H1 (cell line): ENCODE results near the gene EPHB6. TPM values are rescaled to one million over a fixed set of nuclear protein-coding genes. Genes with fewer than 3 reads are reported as not detected.

ENCODE experiments used
- CTCF ChIA-PET: fragments of 300-600 bp; sonication (Branson Sonifier 250); formaldehyde crosslinking; loops from one replicate; lab custom pipeline; 2021; ENCODE audit not compliant: partially characterized antibody; lab: Charles Lee
- POLR2A ChIA-PET: fragments of 300-600 bp; sonication (Branson Sonifier 250); formaldehyde crosslinking; loops from one replicate; lab custom pipeline; 2021; ENCODE audit warnings: inconsistent platforms; ENCODE audit not compliant: partially characterized antibody; lab: Charles Lee
- DNase-seq, 2 experiments: peaks; one replicate each; pipeline versions ENCODE4 v3.0.0 to v3.0.0-alpha.2; 2010 to 2022; ENCODE audit warnings: low spot score in 2 of 2, low read depth in 1 of 2, mixed read lengths in 1 of 2
- FAIRE-seq: peaks from 2 replicates; lab custom pipeline; 2011; peaks lifted over from hg19 to GRCh38; lab: Jason Lieb, UNC
- H2AFZ ChIP-seq: 2 replicates; pipeline ENCODE4 v1.8.1; 2012; ENCODE audit warnings: low read length, inconsistent platforms
- H2AK5ac ChIP-seq: 2 replicates; pipeline ENCODE4 v1.6.1; 2013; ENCODE audit warnings: low read depth, low read length
- H2BK120ac ChIP-seq: replicated peaks from 2 replicates; pipeline ENCODE3; 2013; ENCODE audit warnings: low read depth, low read length, inconsistent platforms
- H2BK12ac ChIP-seq: 2 replicates; pipeline ENCODE4 v1.6.1; 2013; ENCODE audit warnings: low read depth, low read length
- H2BK15ac ChIP-seq: 2 replicates; pipeline ENCODE4 v1.6.1; 2013; ENCODE audit warnings: low read length
- H2BK20ac ChIP-seq: 2 replicates; pipeline ENCODE4 v1.6.1; 2013; ENCODE audit warnings: low read length
- H2BK5ac ChIP-seq: 2 replicates; pipeline ENCODE4 v1.6.1; 2013; ENCODE audit warnings: low read depth, low read length
- H3K14ac ChIP-seq: 2 replicates; pipeline ENCODE4 v1.6.1; 2013; ENCODE audit warnings: inconsistent platforms; ENCODE audit not compliant: insufficient read length
- H3K18ac ChIP-seq: 2 replicates; pipeline ENCODE4 v1.6.1; 2013; ENCODE audit warnings: low read length; ENCODE audit errors: extremely low read depth
- H3K23ac ChIP-seq: 2 replicates; pipeline ENCODE4 v1.6.1; 2013; ENCODE audit warnings: inconsistent platforms; ENCODE audit not compliant: insufficient read length
- H3K23me2 ChIP-seq: 2 replicates; pipeline ENCODE4 v1.6.1; 2013; ENCODE audit warnings: low read depth, low read length
- H3K27ac ChIP-seq: 2 replicates; pipeline ENCODE4 v1.6.1; 2011; ENCODE audit warnings: low read depth, low read length, inconsistent platforms
- H3K27me3 ChIP-seq, 4 experiments: replicated peaks in 1 of 4; 1 replicate in 1 of 4; 2 replicates in 3 of 4; pipeline versions ENCODE4 v1.6.1 to v1.8.1; 2011 to 2013; ENCODE audit warnings: low read length in 3 of 4, mild to moderate bottlenecking in 3 of 4, inconsistent platforms in 2 of 4, mixed read lengths in 2 of 4, moderate library complexity in 1 of 4; ENCODE audit not compliant: control insufficient read depth in 3 of 4, insufficient read depth in 3 of 4; ENCODE audit errors: extremely low read depth in 1 of 4
- H3K36me3 ChIP-seq, 4 experiments: 2 replicates each; pipeline versions ENCODE4 v1.6.1 to v1.8.1; 2011 to 2013; ENCODE audit warnings: mild to moderate bottlenecking in 4 of 4, low read length in 3 of 4, moderate library complexity in 2 of 4, control low read depth in 1 of 4, inconsistent platforms in 1 of 4; ENCODE audit not compliant: insufficient read depth in 4 of 4, control insufficient read depth in 2 of 4
- H3K4ac ChIP-seq: replicated peaks from 2 replicates; pipeline ENCODE3; 2013; ENCODE audit warnings: low read length, low read depth, mixed read lengths, inconsistent platforms; ENCODE audit not compliant: insufficient read length
- H3K4me1 ChIP-seq, 4 experiments: replicated peaks in 1 of 4; 1 replicate in 1 of 4; 2 replicates in 3 of 4; pipeline versions ENCODE4 v1.6.1 to v1.8.1; 2011 to 2013; ENCODE audit warnings: low read length in 3 of 4, inconsistent platforms in 2 of 4, mixed read lengths in 1 of 4; ENCODE audit not compliant: insufficient read depth in 4 of 4, control insufficient read depth in 3 of 4
- H3K4me2 ChIP-seq, 2 experiments: 2 replicates each; pipeline versions ENCODE4 v1.6.1 to v1.8.1; 2011 to 2013; ENCODE audit warnings: low read depth in 2 of 2, low read length in 2 of 2, control low read depth in 1 of 2, inconsistent platforms in 1 of 2, mild to moderate bottlenecking in 1 of 2; ENCODE audit not compliant: insufficient read depth in 1 of 2
- H3K4me3 ChIP-seq, 4 experiments: fragments of 200-600, 300-600 bp in 1 of 4; sonication (generic), shearing (Covaris generic), sonication (Bioruptor Twin) in 1 of 4; 2 replicates each; pipeline versions ENCODE4 v1.5.1 to v1.8.1; 2011 to 2016; ENCODE audit warnings: low read length in 4 of 4, low read depth in 3 of 4, control low read depth in 2 of 4, inconsistent platforms in 2 of 4, mild to moderate bottlenecking in 2 of 4, mixed read lengths in 1 of 4, moderate library complexity in 1 of 4; ENCODE audit not compliant: insufficient read depth in 2 of 4; ENCODE audit errors: extremely low read depth in 1 of 4
- H3K56ac ChIP-seq: replicated peaks from 2 replicates; pipeline ENCODE3; 2013; ENCODE audit warnings: low read depth, mild to moderate bottlenecking, mixed read lengths, low read length, inconsistent platforms; ENCODE audit not compliant: insufficient read length
- H3K79me1 ChIP-seq: 2 replicates; pipeline ENCODE4 v1.6.1; 2013; ENCODE audit warnings: low read depth, low read length, control low read depth
- H3K79me2 ChIP-seq, 2 experiments: 2 replicates each; pipeline versions ENCODE4 v1.6.1 to v1.8.1; 2012 to 2013; ENCODE audit warnings: low read length in 2 of 2, mild to moderate bottlenecking in 2 of 2, inconsistent platforms in 1 of 2; ENCODE audit not compliant: insufficient read depth in 2 of 2, control insufficient read depth in 1 of 2
- H3K9ac ChIP-seq, 4 experiments: replicated peaks in 1 of 4; 1 replicate in 1 of 4; 2 replicates in 3 of 4; pipeline versions ENCODE4 v1.6.1 to v1.8.1; 2011 to 2013; ENCODE audit warnings: low read depth in 3 of 4, low read length in 3 of 4, control low read depth in 2 of 4, mild to moderate bottlenecking in 2 of 4, moderate library complexity in 2 of 4, inconsistent platforms in 1 of 4; ENCODE audit errors: extremely low read depth in 1 of 4
- H3K9me3 ChIP-seq, 2 experiments: 2 replicates each; pipeline versions ENCODE4 v1.6.1 to v1.8.1; 2012 to 2013; ENCODE audit warnings: mild to moderate bottlenecking in 2 of 2, moderate library complexity in 2 of 2, control low read depth in 1 of 2, inconsistent platforms in 1 of 2, low read depth in 1 of 2, low read length in 1 of 2, mixed read lengths in 1 of 2; ENCODE audit not compliant: insufficient read depth in 2 of 2
- H4K20me1 ChIP-seq, 2 experiments: replicated peaks in 1 of 2; 2 replicates each; pipeline versions ENCODE3 to v1.8.1; 2011 to 2013; ENCODE audit warnings: inconsistent platforms in 2 of 2, low read length in 2 of 2, mild to moderate bottlenecking in 1 of 2; ENCODE audit not compliant: insufficient read depth in 2 of 2, control insufficient read depth in 1 of 2
- H4K5ac ChIP-seq: 2 replicates; pipeline ENCODE4 v1.6.1; 2013; ENCODE audit warnings: low read length, low read depth, mixed read lengths, inconsistent platforms; ENCODE audit not compliant: insufficient read length
- H4K8ac ChIP-seq: 2 replicates; pipeline ENCODE4 v1.8.0; 2013; ENCODE audit warnings: mild to moderate bottlenecking, moderate library complexity, low read length, inconsistent platforms; ENCODE audit not compliant: insufficient read depth; ENCODE audit errors: extremely low read depth
- H4K91ac ChIP-seq: replicated peaks from 2 replicates; pipeline ENCODE3; 2013; ENCODE audit warnings: low read length, mixed read lengths, inconsistent platforms; ENCODE audit not compliant: insufficient read length
- BACH1 ChIP-seq: IDR thresholded peaks from 2 replicates; pipeline ENCODE4 v1.6.1; 2012; ENCODE audit warnings: low read length, improper control_type of control experiment
- BCL11A ChIP-seq, 2 experiments: IDR thresholded peaks; one replicate each; pipeline ENCODE4 v1.6.1; 2011; ENCODE audit warnings: low read depth in 2 of 2, low read length in 2 of 2, mild to moderate bottlenecking in 2 of 2
- CBX5 ChIP-seq: fragments of 300-800, 300-1000 bp; sonication (generic); IDR thresholded peaks from 2 replicates; pipeline ENCODE4 v1.7.1; 2016; ENCODE audit warnings: antibody characterized with exemption, low read length, low read depth
- CTBP2 ChIP-seq: IDR thresholded peaks from 2 replicates; pipeline ENCODE4 v1.7.0; 2011; ENCODE audit warnings: borderline replicate concordance, mild to moderate bottlenecking, moderate library complexity, mixed read lengths, low read length; ENCODE audit not compliant: insufficient read depth, insufficient read length
- GABPA ChIP-seq: IDR thresholded peaks from 2 replicates; pipeline ENCODE4 v1.6.1; 2011; ENCODE audit warnings: mild to moderate bottlenecking, low read length, moderate library complexity, borderline replicate concordance; ENCODE audit not compliant: insufficient read depth
- SP1 ChIP-seq: IDR thresholded peaks from 2 replicates; pipeline ENCODE4 v1.6.1; 2011; ENCODE audit warnings: low read depth, low read length
- SP2 ChIP-seq: IDR thresholded peaks from 2 replicates; pipeline ENCODE4 v1.6.1; 2012; ENCODE audit warnings: mild to moderate bottlenecking, low read length, inconsistent platforms
- TAF7 ChIP-seq: optimal IDR thresholded peaks from 2 replicates; pipeline ENCODE3; 2011; ENCODE audit warnings: low read depth, mild to moderate bottlenecking, inconsistent platforms, low read length, moderate library complexity, borderline replicate concordance
- YY1 ChIP-seq: IDR thresholded peaks from 2 replicates; pipeline ENCODE4 v1.6.1; 2011; ENCODE audit warnings: low read depth, mild to moderate bottlenecking, low read length
- ZNF274 ChIP-seq: IDR thresholded peaks from 2 replicates; pipeline ENCODE4 v1.7.0; 2012; ENCODE audit warnings: low read length, borderline replicate concordance; ENCODE audit errors: extremely low read depth
- WGBS, 2 experiments: shearing (Covaris generic) in 1 of 2; methylation state at CpG; one replicate each; pipeline versions ENCODE4 v1.1.6 to v1.1.7; 2013 to 2015; ENCODE audit warnings: low lambda C conversion rate in 2 of 2, mixed read lengths in 2 of 2, inconsistent platforms in 1 of 2, low coverage in 1 of 2, missing lambda C conversion rate in 1 of 2; ENCODE audit not compliant: insufficient replicate concordance in 2 of 2, insufficient coverage in 1 of 2, insufficient read length in 1 of 2; ENCODE audit errors: extremely low coverage in 1 of 2, missing lambda C conversion rate in 1 of 2; 5-methylcytosine and 5-hydroxymethylcytosine counted together
- polyA plus RNA-seq, 7 experiments: library from polyadenylated mRNA; depleted of rRNA in 3 of 7; stranded (reverse) in 5 of 7; unstranded in 2 of 7; fragments of >200 nt in 5 of 7; fragments of 200-250 nt in 2 of 7; gene quantifications; 1 replicate in 5 of 7; 2 replicates in 1 of 7; 4 replicates in 1 of 7; pipeline versions ENCODE4 v1.2.1 to v1.2.3, GENCODE V29; 2011 to 2013; ENCODE audit warnings: missing spikeins in 2 of 7, mixed read lengths in 2 of 7
- total RNA-seq: library from RNA; stranded (reverse); fragmentation: NEBNext Ultra II Directional; extraction: Animal tissue kit (Norgen Biotek cat#: 25700); gene quantifications from 2 replicates; pipeline ENCODE4 v1.2.1, GENCODE V29; 2021
- TF ChIP-seq, protein P1 (sequence below): IDR thresholded peaks from 2 replicates; pipeline ENCODE4 v1.6.1; 2012; ENCODE audit warnings: inconsistent platforms
- TF ChIP-seq, protein P2 (sequence below), 3 experiments: IDR thresholded peaks; 1 replicate in 2 of 3; 2 replicates in 1 of 3; pipeline versions ENCODE4 v1.5.1 to v1.6.1; 2011; ENCODE audit warnings: low read length in 3 of 3, mild to moderate bottlenecking in 3 of 3, inconsistent platforms in 2 of 3, low read depth in 1 of 3, moderate library complexity in 1 of 3; ENCODE audit not compliant: insufficient read depth in 1 of 3; ENCODE audit errors: control extremely low read depth in 1 of 3

Gene EPHB6
- total and polyA plus RNA-seq, 2 of the 8 experiments (the other 6 are each of a cell fraction or from before 2014, with no cell fraction given), result 19.7 TPM

DNA sequence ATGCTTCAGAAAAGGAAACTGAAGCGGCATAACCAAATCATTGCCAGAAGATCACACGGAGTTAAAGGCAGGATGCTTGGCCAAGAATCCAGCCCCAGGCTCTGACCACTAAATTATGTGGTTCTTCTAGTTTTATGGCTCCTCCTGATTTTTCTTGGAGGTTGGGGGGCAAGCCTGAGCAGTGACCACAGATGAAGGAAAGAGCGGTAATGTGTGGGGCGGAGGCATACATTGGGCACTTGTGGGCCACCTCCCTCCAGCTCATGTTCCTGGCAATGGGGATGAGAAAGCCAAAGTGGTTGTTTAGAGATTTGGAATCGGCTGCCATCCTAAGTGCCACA lies 27.4 kb downstream of the EPHB6 start:
- no peak overlapping the region for H2BK20ac ChIP-seq
- H3K79me1 ChIP-seq, result no peaks in the 10 kb centered on the region
- no peak overlapping the region for H2BK12ac ChIP-seq
- H3K9me3 ChIP-seq, result no peaks in the 10 kb centered on the region
- no peak for DNase-seq
- no peak overlapping the region for H3K4me2 ChIP-seq
- H3K9ac ChIP-seq, result no peak overlapping the region
- no peak overlapping the region for H3K27ac ChIP-seq
- CTCF ChIA-PET, result interaction anchor here (0.6 to 13.9 kb wide), 19 partner anchors 11 to 524 kb away, joined by 3 to 332 read pairs (median 10); partner anchors contain the start of genes EPHB6, LLCFC1 and TRPV5
- no peak overlapping the region for H4K5ac ChIP-seq
- FAIRE-seq, result no peak
- H4K8ac ChIP-seq, result no peak overlapping the region
- 0 out of 7 replicates have a peak, but pooled peaks cover 0 to 2% (median 0%) of the 10 kb centered on the region in 4 experiments for H3K27me3 ChIP-seq
- H3K36me3 ChIP-seq, result no peaks in the 10 kb centered on the region
- no peak overlapping the region for H4K91ac ChIP-seq
- H3K23ac ChIP-seq, result no peak overlapping the region
- no peak overlapping the region for H3K4ac ChIP-seq
- no peak overlapping the region for H2AFZ ChIP-seq
- no peak overlapping the region for H3K4me3 ChIP-seq
- no peaks in the 10 kb centered on the region for H4K20me1 ChIP-seq
- H2BK120ac ChIP-seq, result no peak overlapping the region
- POLR2A ChIA-PET, result interaction anchor here (1.2 kb wide), 1 partner anchor 9 kb away, joined by 3 read pairs; no protein-coding TSS in a partner anchor
- H3K4me1 ChIP-seq, result peaks cover 0 to 8% (median 2%) of the 10 kb centered on the region in 4 experiments; a peak in 2 of 7 replicates
- H2BK5ac ChIP-seq, result no peak overlapping the region
- no peak overlapping the region for H3K56ac ChIP-seq
- peaks cover 2% of the 10 kb centered on the region; the same call in 1 of the 2 replicates for H3K23me2 ChIP-seq
- H3K79me2 ChIP-seq, result no peaks in the 10 kb centered on the region
- H2BK15ac ChIP-seq, result no peak overlapping the region
- no peak overlapping the region for H2AK5ac ChIP-seq
- no peak overlapping the region for H3K14ac ChIP-seq
- no peak overlapping the region for H3K18ac ChIP-seq
- WGBS, 2 experiments, result 84% methylated on average over 5 of the region's 5 CpGs; no CpG with 5 or more reads in 1 of the 2 experiments
- no peak for TF ChIP-seq TAF7
- TF ChIP-seq BACH1, result no peak
- TF ChIP-seq BCL11A (IDR thresholded peaks at IDR 0.05; ENCODE audit: low read depth in 2 of 2, low read length in 2 of 2), result no peak
- TF ChIP-seq SP1, result no peak
- TF ChIP-seq CBX5, result no peak
- no peak for TF ChIP-seq GABPA
- TF ChIP-seq, protein P1, sequence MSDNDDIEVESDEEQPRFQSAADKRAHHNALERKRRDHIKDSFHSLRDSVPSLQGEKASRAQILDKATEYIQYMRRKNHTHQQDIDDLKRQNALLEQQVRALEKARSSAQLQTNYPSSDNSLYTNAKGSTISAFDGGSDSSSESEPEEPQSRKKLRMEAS, result no peak
- TF ChIP-seq YY1, result no peak
- TF ChIP-seq, protein P2, sequence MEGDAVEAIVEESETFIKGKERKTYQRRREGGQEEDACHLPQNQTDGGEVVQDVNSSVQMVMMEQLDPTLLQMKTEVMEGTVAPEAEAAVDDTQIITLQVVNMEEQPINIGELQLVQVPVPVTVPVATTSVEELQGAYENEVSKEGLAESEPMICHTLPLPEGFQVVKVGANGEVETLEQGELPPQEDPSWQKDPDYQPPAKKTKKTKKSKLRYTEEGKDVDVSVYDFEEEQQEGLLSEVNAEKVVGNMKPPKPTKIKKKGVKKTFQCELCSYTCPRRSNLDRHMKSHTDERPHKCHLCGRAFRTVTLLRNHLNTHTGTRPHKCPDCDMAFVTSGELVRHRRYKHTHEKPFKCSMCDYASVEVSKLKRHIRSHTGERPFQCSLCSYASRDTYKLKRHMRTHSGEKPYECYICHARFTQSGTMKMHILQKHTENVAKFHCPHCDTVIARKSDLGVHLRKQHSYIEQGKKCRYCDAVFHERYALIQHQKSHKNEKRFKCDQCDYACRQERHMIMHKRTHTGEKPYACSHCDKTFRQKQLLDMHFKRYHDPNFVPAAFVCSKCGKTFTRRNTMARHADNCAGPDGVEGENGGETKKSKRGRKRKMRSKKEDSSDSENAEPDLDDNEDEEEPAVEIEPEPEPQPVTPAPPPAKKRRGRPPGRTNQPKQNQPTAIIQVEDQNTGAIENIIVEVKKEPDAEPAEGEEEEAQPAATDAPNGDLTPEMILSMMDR (IDR thresholded peaks at IDR 0.05; ENCODE audit: control extremely low read depth in 1 of 3, insufficient read depth in 1 of 3, low read depth in 1 of 3, low read length in 3 of 3), result no peak
- no peak for TF ChIP-seq CTBP2
- no peak for TF ChIP-seq SP2
- no peak for TF ChIP-seq ZNF274
